Astrocyte (in vitro differentiated cells and primary cell): ENCODE data around the gene RAP1A. TPM values are rescaled to one million over a fixed set of nuclear protein-coding genes. Genes with fewer than 3 reads are reported as not detected.

ENCODE experiments used
- DNase-seq: peaks from one replicate; pipeline ENCODE4 v3.0.0-alpha.2; 2010; ENCODE audit warnings: low read depth
- FAIRE-seq: peaks from 2 replicates; lab custom pipeline; 2011; peaks lifted over from hg19 to GRCh38; lab: Jason Lieb, UNC
- H2AFZ ChIP-seq: 2 replicates; pipeline ENCODE4 v1.6.0; 2012; ENCODE audit warnings: low read depth, low read length, inconsistent platforms
- H3K27ac ChIP-seq: 2 replicates; pipeline ENCODE4 v1.5.1; 2011; ENCODE audit warnings: low read depth, low read length, inconsistent platforms
- H3K27me3 ChIP-seq: 2 replicates; pipeline ENCODE4 v1.6.0; 2011; ENCODE audit warnings: low read length, inconsistent platforms; ENCODE audit not compliant: insufficient read depth
- H3K36me3 ChIP-seq: 2 replicates; pipeline ENCODE4 v1.5.1; 2011; ENCODE audit warnings: low read length, inconsistent platforms; ENCODE audit not compliant: insufficient read depth
- H3K4me1 ChIP-seq: 2 replicates; pipeline ENCODE4 v1.5.1; 2011; ENCODE audit warnings: low read length, inconsistent platforms; ENCODE audit not compliant: insufficient read depth
- H3K4me2 ChIP-seq: 2 replicates; pipeline ENCODE4 v1.6.0; 2012; ENCODE audit warnings: low read length, inconsistent platforms
- H3K4me3 ChIP-seq: 2 replicates; pipeline ENCODE4 v1.5.1; 2011; ENCODE audit warnings: low read depth, mild to moderate bottlenecking, low read length, inconsistent platforms; ENCODE audit not compliant: insufficient read depth
- H3K79me2 ChIP-seq: 2 replicates; pipeline ENCODE4 v1.6.0; 2012; ENCODE audit warnings: mild to moderate bottlenecking, low read length, inconsistent platforms; ENCODE audit not compliant: insufficient read depth
- H3K9ac ChIP-seq: 2 replicates; pipeline ENCODE4 v1.6.0; 2012; ENCODE audit warnings: mild to moderate bottlenecking, low read length, inconsistent platforms
- H3K9me3 ChIP-seq: 2 replicates; pipeline ENCODE4 v1.5.1; 2012; ENCODE audit warnings: low read depth, mild to moderate bottlenecking, low read length, inconsistent platforms; ENCODE audit not compliant: insufficient read depth
- H4K20me1 ChIP-seq: 2 replicates; pipeline ENCODE4 v1.6.0; 2012; ENCODE audit warnings: low read length, inconsistent platforms; ENCODE audit not compliant: insufficient read depth
- H3K27ac Mint-ChIP-seq: one replicate; pipeline ENCODE4 v1.8.0; 2021; ENCODE audit warnings: mild to moderate bottlenecking, mixed read lengths; ENCODE audit not compliant: unreplicated experiment
- H3K27me3 Mint-ChIP-seq: one replicate; pipeline ENCODE4 v1.8.0; 2021; ENCODE audit warnings: low read depth, mixed read lengths; ENCODE audit not compliant: unreplicated experiment
- H3K36me3 Mint-ChIP-seq: one replicate; pipeline ENCODE4 v1.8.0; 2021; ENCODE audit warnings: low read depth, mixed read lengths; ENCODE audit not compliant: unreplicated experiment
- H3K4me1 Mint-ChIP-seq: one replicate; pipeline ENCODE4 v1.8.0; 2021; ENCODE audit warnings: low read depth, mixed read lengths; ENCODE audit not compliant: unreplicated experiment
- H3K4me3 Mint-ChIP-seq: one replicate; pipeline ENCODE4 v1.8.0; 2021; ENCODE audit warnings: mild to moderate bottlenecking, moderate library complexity, mixed read lengths; ENCODE audit not compliant: unreplicated experiment
- H3K9me3 Mint-ChIP-seq: one replicate; pipeline ENCODE4 v1.8.0; 2021; ENCODE audit warnings: mild to moderate bottlenecking, mixed read lengths; ENCODE audit not compliant: unreplicated experiment
- CTCF ChIP-seq: IDR thresholded peaks from 2 replicates; pipeline ENCODE4 v1.5.1; 2011; ENCODE audit warnings: low read depth, mild to moderate bottlenecking, inconsistent platforms, low read length, moderate library complexity; ENCODE audit not compliant: insufficient read depth
- EZH2 ChIP-seq: IDR thresholded peaks from 2 replicates; pipeline ENCODE4 v1.6.1; 2012; ENCODE audit warnings: mild to moderate bottlenecking, low read length, inconsistent platforms; ENCODE audit not compliant: insufficient read depth
- total RNA-seq: library from RNA; stranded (reverse); gene quantifications from 2 replicates; pipeline ENCODE4 v1.2.1, GENCODE V29; 2021

RAP1A gene
- total RNA-seq, 1 donor from 2014 or later = 66.6 TPM

- Histone ChIP-seq H3K27me3 (no peaks in the 10 kb centered on the region), H3K4me3 (no peak overlapping the region), H3K27ac (no peak overlapping the region), H3K4me1 (peaks cover 12% of the 10 kb centered on the region), H3K4me2 (no peak overlapping the region), H4K20me1 (no peaks in the 10 kb centered on the region), H3K9ac (no peak overlapping the region), H3K36me3 (no peaks in the 10 kb centered on the region), H3K79me2 (no peaks in the 10 kb centered on the region), H2AFZ (no peak overlapping the region), H3K9me3 (no peaks in the 10 kb centered on the region)
- FAIRE-seq = peak; percentile 45
- TF ChIP-seq EZH2 (no peak), CTCF (peak; percentile 75)
- H3K36me3 Mint-ChIP-seq = no peaks in the 10 kb centered on the region
- H3K4me1 Mint-ChIP-seq = peaks cover 14% of the 10 kb centered on the region
- no peaks in the 10 kb centered on the region for H3K9me3 Mint-ChIP-seq
- DNase-seq = peak; percentile 36
- no peak overlapping the region for H3K27ac Mint-ChIP-seq
- H3K4me3 Mint-ChIP-seq = no peak overlapping the region
- peaks cover 16% of the 10 kb centered on the region for H3K27me3 Mint-ChIP-seq
Observed at GRCh38 chr1:111747282-111747734, 127.7 kb downstream of the RAP1A start.

GRCh38 chr1:111747947-111748346 is 128.4 kb downstream of the RAP1A start:
- Histone ChIP-seq H3K9me3 (no peaks in the 10 kb centered on the region), H4K20me1 (no peaks in the 10 kb centered on the region), H2AFZ (no peak overlapping the region), H3K4me2 (no peak overlapping the region), H3K79me2 (no peaks in the 10 kb centered on the region), H3K4me3 (no peak overlapping the region), H3K27ac (no peak overlapping the region), H3K9ac (no peak overlapping the region), H3K4me1 (peaks cover 12% of the 10 kb centered on the region), H3K36me3 (no peaks in the 10 kb centered on the region), H3K27me3 (no peaks in the 10 kb centered on the region)
- Mint-ChIP-seq H3K4me3 (no peak overlapping the region), H3K27ac (no peak overlapping the region), H3K36me3 (no peaks in the 10 kb centered on the region), H3K27me3 (peaks cover 12% of the 10 kb centered on the region), H3K4me1 (peaks cover 14% of the 10 kb centered on the region), H3K9me3 (no peaks in the 10 kb centered on the region)
- TF ChIP-seq EZH2 (no peak), CTCF (no peak)
- DNase-seq (no peak), FAIRE-seq (no peak)

GRCh38 chr1:111749628-111750027 is 130.0 kb downstream of the RAP1A start:
- H3K27me3 ChIP-seq = no peaks in the 10 kb centered on the region
- FAIRE-seq (no peak), DNase-seq (no peak)
- H3K4me1 ChIP-seq = peaks cover 2% of the 10 kb centered on the region
- no peak overlapping the region for H3K4me3 ChIP-seq
- no peaks in the 10 kb centered on the region for H3K9me3 Mint-ChIP-seq
- no peaks in the 10 kb centered on the region for H3K9me3 ChIP-seq
- H3K4me2 ChIP-seq = no peak overlapping the region
- H3K27ac ChIP-seq = no peak overlapping the region
- H3K9ac ChIP-seq = no peak overlapping the region
- no peaks in the 10 kb centered on the region for H4K20me1 ChIP-seq
- peak overlapping the region; percentile 53 for H3K27ac Mint-ChIP-seq
- no peaks in the 10 kb centered on the region for H3K79me2 ChIP-seq
- TF ChIP-seq EZH2 = no peak
- no peak for TF ChIP-seq CTCF
- no peaks in the 10 kb centered on the region for H3K36me3 Mint-ChIP-seq
- H3K4me3 Mint-ChIP-seq = no peak overlapping the region
- H3K27me3 Mint-ChIP-seq = peaks cover 12% of the 10 kb centered on the region
- no peak overlapping the region for H2AFZ ChIP-seq
- H3K4me1 Mint-ChIP-seq = peaks cover 5% of the 10 kb centered on the region
- no peaks in the 10 kb centered on the region for H3K36me3 ChIP-seq
